LNCAP (cell line): ENCODE data around the gene EME1.

Experiments
- TF ChIP-seq, protein P1 (sequence below): fragments of 450-650 bp; IDR thresholded peaks from 2 replicates; pipeline ENCODE4 v1.5.1; 2017; ENCODE audit warnings: mild to moderate bottlenecking

EME1 gene

DNA sequence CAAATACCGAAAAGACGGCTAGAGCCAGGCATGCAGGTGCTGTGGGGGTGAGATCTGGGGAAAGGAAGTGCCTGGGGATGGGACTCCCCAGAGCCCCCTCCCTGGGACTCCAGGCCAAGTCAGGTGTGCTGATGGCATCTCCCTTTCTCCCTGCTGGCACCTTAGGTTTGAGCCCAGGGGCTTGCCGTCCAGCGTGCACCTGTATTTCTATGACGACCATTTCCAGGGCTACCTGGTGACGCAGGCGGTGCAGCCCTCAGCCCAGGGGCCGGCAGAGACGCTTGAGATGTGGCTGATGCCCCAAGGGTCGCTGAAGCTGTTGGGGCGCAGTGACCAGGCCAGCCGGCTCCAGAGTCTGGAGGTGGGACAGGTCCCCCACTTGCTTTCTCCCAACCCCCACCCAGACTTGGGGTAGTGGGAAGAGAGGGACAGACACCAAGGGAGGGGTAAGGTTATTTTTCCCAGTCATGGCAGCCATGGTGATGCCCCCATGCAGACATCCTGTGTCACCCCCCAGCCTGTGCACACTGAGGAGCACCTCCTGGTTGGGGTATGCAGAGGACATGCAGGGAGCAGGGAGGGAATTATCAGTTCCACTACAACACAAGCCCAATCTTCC is 16.0 kb upstream of the EME1 start:
- TF ChIP-seq, protein P1, sequence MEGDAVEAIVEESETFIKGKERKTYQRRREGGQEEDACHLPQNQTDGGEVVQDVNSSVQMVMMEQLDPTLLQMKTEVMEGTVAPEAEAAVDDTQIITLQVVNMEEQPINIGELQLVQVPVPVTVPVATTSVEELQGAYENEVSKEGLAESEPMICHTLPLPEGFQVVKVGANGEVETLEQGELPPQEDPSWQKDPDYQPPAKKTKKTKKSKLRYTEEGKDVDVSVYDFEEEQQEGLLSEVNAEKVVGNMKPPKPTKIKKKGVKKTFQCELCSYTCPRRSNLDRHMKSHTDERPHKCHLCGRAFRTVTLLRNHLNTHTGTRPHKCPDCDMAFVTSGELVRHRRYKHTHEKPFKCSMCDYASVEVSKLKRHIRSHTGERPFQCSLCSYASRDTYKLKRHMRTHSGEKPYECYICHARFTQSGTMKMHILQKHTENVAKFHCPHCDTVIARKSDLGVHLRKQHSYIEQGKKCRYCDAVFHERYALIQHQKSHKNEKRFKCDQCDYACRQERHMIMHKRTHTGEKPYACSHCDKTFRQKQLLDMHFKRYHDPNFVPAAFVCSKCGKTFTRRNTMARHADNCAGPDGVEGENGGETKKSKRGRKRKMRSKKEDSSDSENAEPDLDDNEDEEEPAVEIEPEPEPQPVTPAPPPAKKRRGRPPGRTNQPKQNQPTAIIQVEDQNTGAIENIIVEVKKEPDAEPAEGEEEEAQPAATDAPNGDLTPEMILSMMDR = no peak

DNA sequence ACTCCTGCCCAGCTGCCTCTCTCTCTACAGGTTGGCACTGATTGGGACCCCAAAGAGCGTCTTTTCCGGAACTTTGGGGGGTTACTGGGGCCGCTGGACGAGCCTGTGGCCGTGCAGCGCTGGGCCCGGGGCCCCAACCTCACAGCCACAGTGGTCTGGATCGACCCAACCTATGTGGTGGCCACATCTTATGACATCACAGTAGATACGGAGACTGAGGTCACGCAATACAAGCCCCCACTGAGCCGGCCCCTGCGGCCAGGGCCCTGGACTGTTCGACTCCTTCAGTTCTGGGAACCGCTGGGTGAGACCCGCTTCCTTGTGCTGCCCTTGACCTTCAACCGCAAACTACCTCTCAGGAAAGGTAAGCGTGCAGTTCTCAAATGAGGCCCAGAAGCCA is 14.9 kb upstream of the EME1 start:
- TF ChIP-seq, protein P1 = no peak

DNA sequence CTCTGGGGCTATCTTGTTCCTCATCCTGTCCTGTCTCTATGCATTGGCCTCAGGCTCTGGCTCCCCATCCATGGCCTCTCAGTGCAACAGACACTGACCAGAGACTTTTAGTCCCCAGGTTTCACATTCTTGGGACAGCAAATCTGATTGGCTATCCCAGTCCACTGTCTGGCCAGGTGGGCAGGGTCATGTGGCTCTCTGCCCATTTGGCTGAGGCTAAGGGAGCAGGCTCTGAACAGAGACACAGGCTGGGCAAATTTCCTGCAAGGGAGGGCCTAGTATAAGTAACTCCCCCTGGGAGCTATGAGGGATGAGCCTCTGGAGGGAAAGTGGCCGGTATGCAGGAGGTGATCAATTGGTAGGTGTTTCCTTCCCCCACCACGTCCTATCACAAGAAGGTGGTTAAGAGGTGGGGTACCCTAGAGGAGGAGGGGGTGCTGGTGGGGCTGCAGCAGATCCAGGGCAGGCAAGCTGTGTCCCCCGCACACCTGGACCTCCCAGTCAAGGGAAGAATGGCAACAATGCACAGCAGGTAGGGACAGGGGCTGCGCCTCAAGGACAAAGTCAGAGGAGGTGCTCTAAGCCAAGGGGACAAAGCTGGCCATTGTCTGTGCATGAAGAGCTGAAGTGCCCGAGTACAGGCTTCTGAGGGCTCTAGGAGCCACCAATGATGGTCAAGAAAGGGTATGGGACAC is 13.9 kb upstream of the EME1 start:
- TF ChIP-seq, protein P1 = no peak

DNA sequence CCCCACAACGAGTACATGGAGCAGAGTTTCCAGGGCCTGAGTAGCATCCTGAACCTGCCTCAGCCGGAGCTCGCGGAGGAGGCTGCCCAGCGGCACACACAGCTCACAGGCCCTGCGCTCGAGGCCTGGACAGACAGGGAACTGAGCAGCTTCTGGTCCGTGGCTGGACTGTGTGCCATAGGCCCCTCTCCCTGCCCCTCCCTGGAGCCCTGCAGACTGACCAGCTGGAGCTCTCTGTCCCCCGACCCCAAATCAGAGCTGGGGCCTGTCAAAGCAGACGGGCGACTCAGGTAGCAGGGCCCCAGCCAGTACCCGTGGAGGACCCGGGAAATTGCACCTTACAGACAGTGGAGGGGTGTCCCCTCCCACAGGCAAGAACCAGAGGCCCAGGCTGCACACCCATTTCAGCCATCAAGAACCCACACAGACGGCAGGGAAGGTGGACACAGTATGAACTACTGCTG is 13.0 kb upstream of the EME1 start:
- TF ChIP-seq, protein P1 = no peak

DNA sequence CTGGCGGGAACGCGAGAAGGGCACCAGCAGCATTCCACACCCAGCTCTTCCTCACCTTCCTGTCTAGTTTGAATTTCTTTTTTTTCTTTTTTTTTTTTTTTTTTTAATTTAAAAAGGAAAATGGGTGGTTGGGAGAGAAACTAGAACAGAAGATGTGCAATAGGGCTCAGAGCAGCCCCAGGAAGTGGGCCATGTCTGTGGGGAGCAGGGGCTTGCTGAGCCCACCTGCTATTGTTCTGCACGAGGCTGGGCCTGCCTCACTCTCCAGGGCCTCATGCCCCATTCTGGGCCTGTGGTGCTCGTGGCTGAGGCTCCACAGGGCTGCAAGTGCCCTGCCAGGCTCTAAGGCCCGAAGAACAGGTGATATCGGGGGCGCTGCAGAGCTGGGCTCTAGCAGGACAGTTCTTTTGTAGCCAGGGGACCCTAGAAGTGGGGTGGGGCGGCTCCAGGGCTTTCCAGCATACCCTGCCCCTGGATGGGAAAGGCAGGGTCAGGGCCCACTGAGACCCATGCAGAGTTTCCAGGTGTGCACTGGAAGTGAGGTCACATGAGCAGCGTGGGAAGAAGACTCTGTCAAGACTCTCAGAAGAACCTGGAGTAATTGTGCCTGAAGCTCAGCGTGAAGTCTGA is 12.4 kb upstream of the EME1 start:
- TF ChIP-seq, protein P1 = no peak

DNA sequence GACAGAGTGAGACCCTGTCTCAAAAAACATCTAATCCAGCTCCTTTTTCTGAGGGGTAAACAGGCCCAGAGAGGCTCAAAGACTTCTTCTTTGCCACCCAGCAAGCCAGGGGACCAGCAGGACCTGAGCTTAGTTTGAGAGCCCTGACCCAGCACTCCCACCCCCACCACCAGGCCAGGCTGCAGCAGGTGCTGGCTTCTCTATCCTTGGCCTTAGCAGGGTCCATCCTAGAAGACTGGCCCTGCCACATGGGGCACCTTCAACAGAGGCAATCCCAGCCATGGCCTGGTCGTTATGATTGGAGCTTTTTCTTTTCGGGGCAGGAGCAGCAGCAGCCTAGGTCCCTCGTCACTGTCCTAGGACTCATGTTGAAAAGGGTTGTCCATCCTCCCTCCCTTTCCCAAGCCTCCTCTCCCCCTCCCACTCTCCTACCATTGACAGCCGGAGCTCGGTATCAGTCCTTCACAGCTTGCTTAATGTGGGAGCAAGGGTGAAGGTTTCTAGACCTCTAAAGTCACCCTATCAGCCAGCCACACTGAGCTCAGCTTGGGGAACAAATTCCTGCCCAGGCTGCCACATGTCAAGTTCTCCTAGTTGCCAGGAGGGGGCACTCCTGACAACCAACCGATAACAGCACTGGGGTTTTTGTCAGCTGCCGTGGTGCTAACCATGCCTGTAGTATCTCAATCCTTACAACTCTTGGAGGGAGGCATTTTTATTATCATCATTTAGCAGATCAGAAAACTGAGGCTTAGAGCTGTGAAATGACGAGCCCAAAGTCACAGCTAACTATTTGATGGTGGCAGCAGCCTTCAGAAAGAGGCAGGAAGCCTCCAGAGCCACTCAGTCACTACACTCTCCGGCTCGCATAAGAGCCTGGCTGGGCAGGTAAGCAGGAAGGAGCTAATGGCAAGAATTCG is 11.2 kb upstream of the EME1 start:
- TF ChIP-seq, protein P1 = peak; percentile 87

DNA sequence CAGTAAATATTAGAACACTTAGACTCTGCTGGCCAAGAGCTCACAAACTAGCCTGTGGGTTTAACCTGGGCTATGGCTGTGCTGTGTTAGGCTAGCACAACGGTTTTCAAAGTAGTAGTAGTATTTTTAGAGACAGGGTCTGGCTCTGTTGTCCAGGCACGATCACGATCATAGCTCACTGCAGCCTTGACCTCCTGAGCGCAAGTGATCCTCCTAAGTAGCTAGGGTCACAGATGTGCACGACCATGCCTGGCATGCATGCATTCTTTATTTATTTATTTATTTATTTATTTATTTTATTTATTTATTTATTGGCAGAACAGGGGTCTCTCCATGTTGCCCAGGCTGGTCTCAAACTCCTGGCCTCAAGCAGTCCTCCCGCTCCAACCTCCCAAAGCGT is 10.4 kb upstream of the EME1 start:
- TF ChIP-seq, protein P1 = no peak
